SHP77 treated with DMSO at 0.1 percent for 48 hours (cell line): ENCODE measurements around the gene CYSTM1.
"Not testable (repeated sequence)": the region's sequence is repeated elsewhere in the genome, so short reads cannot be mapped to it uniquely, and the experiment has no call there.

ENCODE experiments used
- DNase-seq: peaks from one replicate; lab custom pipeline; 2025; lab: John Stamatoyannopoulos, UW

Gene CYSTM1

GRCh38 chr5:140178086-140178410 lies 3.1 kb downstream of the CYSTM1 start:
- no peak for DNase-seq

GRCh38 chr5:140178482-140179116 lies 3.6 kb downstream of the CYSTM1 start:
- no peak for DNase-seq

GRCh38 chr5:140181002-140181483 lies 6.1 kb downstream of the CYSTM1 start:
- DNase-seq = no peak

- no peak for DNase-seq
Measured at GRCh38 chr5:140181525-140181924, 6.5 kb downstream of the CYSTM1 start.

- no peak for DNase-seq
Measured at GRCh38 chr5:140182075-140182711, 7.2 kb downstream of the CYSTM1 start.

- no peak for DNase-seq
Measured at GRCh38 chr5:140182803-140183367, 7.9 kb downstream of the CYSTM1 start.

- DNase-seq = no peak
Measured at GRCh38 chr5:140185409-140185808, 10.4 kb downstream of the CYSTM1 start.

GRCh38 chr5:140186267-140186671 lies 11.3 kb downstream of the CYSTM1 start:
- DNase-seq = no peak

- no peak for DNase-seq
Measured at GRCh38 chr5:140189253-140189652, 14.3 kb downstream of the CYSTM1 start.

- DNase-seq = no peak
Measured at GRCh38 chr5:140189977-140190871, 15.2 kb downstream of the CYSTM1 start.

- DNase-seq = no peak
Measured at GRCh38 chr5:140190872-140191218, 15.9 kb downstream of the CYSTM1 start.

GRCh38 chr5:140192715-140193430 lies 17.9 kb downstream of the CYSTM1 start:
- no peak for DNase-seq

- no peak for DNase-seq
Measured at GRCh38 chr5:140194662-140195061, 19.7 kb downstream of the CYSTM1 start.

- no peak for DNase-seq
Measured at GRCh38 chr5:140196115-140196814, 21.3 kb downstream of the CYSTM1 start.

GRCh38 chr5:140197023-140197422 lies 22.0 kb downstream of the CYSTM1 start:
- no peak for DNase-seq

- DNase-seq = not testable (repeated sequence)
Measured at GRCh38 chr5:140198915-140199314, 23.9 kb downstream of the CYSTM1 start.

- DNase-seq = no peak
Measured at GRCh38 chr5:140202078-140202477, 27.1 kb downstream of the CYSTM1 start.

GRCh38 chr5:140202610-140203009 lies 27.6 kb downstream of the CYSTM1 start:
- DNase-seq = no peak

GRCh38 chr5:140205216-140205615 lies 30.2 kb downstream of the CYSTM1 start:
- no peak for DNase-seq

GRCh38 chr5:140205952-140206351 lies 31.0 kb downstream of the CYSTM1 start:
- no peak for DNase-seq

GRCh38 chr5:140207250-140207964 lies 32.4 kb downstream of the CYSTM1 start:
- DNase-seq = no peak
